IMR-90 (cell line): ENCODE data around the gene BDKRB1. TPM values are rescaled to one million over a fixed set of nuclear protein-coding genes. Genes with fewer than 3 reads are reported as not detected.

ENCODE experiments used
- ATAC-seq: fragments of 200-7000 bp; cut with Tn5 transposase; 2 replicates; pipeline ENCODE4 v1.9.1; 2020; ENCODE audit warnings: low read depth, mild to moderate bottlenecking, moderate library complexity
- BruUV-seq: library from RNA; stranded (reverse); fragments of 400-500 nt; replicated peaks from 2 replicates; lab custom pipeline; 2021; lab: Mats Ljungman, UMichigan
- CTCF ChIA-PET: fragments of 300-600 bp; formaldehyde crosslinking; extraction: SDS; loops from one replicate; lab custom pipeline; 2021; ENCODE audit warnings: antibody characterized with exemption; lab: Yijun Ruan, JAX
- POLR2A ChIA-PET: fragments of 300-600 bp; sonication (Branson Sonifier 250); formaldehyde crosslinking; loops from one replicate; lab custom pipeline; 2022; ENCODE audit warnings: antibody characterized with exemption; ENCODE audit not compliant: unreplicated experiment; lab: Charles Lee
- DNase-seq: peaks from one replicate; pipeline ENCODE4 v3.0.0; 2013
- H2AFZ ChIP-seq: replicated peaks from 2 replicates; pipeline ENCODE3; 2013; ENCODE audit warnings: low read length, mild to moderate bottlenecking; ENCODE audit not compliant: poor library complexity
- H2AK5ac ChIP-seq: 2 replicates; pipeline ENCODE4 v1.6.1; 2013; ENCODE audit warnings: low read depth, low read length, inconsistent platforms
- H2AK9ac ChIP-seq: replicated peaks from 2 replicates; pipeline ENCODE3; 2013; ENCODE audit warnings: mild to moderate bottlenecking, low read depth, low read length, moderate library complexity; ENCODE audit not compliant: poor library complexity
- H2BK120ac ChIP-seq: 2 replicates; pipeline ENCODE4 v1.6.1; 2013; ENCODE audit warnings: low read depth, low read length, inconsistent platforms
- H2BK15ac ChIP-seq: 3 replicates; pipeline ENCODE4 v1.6.1; 2013; ENCODE audit warnings: low read depth, low read length, inconsistent platforms
- H2BK20ac ChIP-seq: 2 replicates; pipeline ENCODE4 v1.6.1; 2013; ENCODE audit warnings: low read depth, mild to moderate bottlenecking, inconsistent platforms, low read length, moderate library complexity
- H2BK5ac ChIP-seq: 2 replicates; pipeline ENCODE4 v1.6.1; 2013; ENCODE audit warnings: mild to moderate bottlenecking, low read depth, low read length, inconsistent platforms; ENCODE audit not compliant: poor library complexity, severe bottlenecking
- H3K14ac ChIP-seq: replicated peaks from 2 replicates; pipeline ENCODE4 v1.6.1; 2013; ENCODE audit warnings: low read depth, low read length, inconsistent platforms
- H3K18ac ChIP-seq: 2 replicates; pipeline ENCODE4 v1.6.1; 2013; ENCODE audit warnings: low read depth, low read length, control low read depth
- H3K23ac ChIP-seq: 2 replicates; pipeline ENCODE4 v1.6.1; 2013; ENCODE audit warnings: low read depth, low read length, inconsistent platforms
- H3K27ac ChIP-seq: 2 replicates; pipeline ENCODE4 v1.5.1; 2013; ENCODE audit warnings: mild to moderate bottlenecking, control low read depth, low read length; ENCODE audit not compliant: insufficient read depth
- H3K27me3 ChIP-seq: 2 replicates; pipeline ENCODE4 v1.6.1; 2013; ENCODE audit warnings: low read length; ENCODE audit not compliant: control insufficient read depth, insufficient read depth
- H3K36me3 ChIP-seq: 2 replicates; pipeline ENCODE4 v1.6.1; 2013; ENCODE audit warnings: low read length, mixed read lengths; ENCODE audit not compliant: control insufficient read depth, insufficient read depth
- H3K4ac ChIP-seq: 2 replicates; pipeline ENCODE4 v1.6.1; 2013; ENCODE audit warnings: low read depth, low read length, inconsistent platforms
- H3K4me1 ChIP-seq: 2 replicates; pipeline ENCODE4 v1.6.1; 2013; ENCODE audit warnings: low read length, mixed read lengths; ENCODE audit not compliant: control insufficient read depth, insufficient read depth
- H3K4me2 ChIP-seq: 2 replicates; pipeline ENCODE4 v1.6.1; 2013; ENCODE audit warnings: low read depth, mild to moderate bottlenecking, control low read depth, low read length, moderate library complexity
- H3K4me3 ChIP-seq: 2 replicates; pipeline ENCODE4 v1.5.1; 2013; ENCODE audit warnings: low read depth, mild to moderate bottlenecking, control low read depth, low read length, moderate library complexity; ENCODE audit not compliant: insufficient read depth
- H3K56ac ChIP-seq: 2 replicates; pipeline ENCODE4 v1.6.1; 2013; ENCODE audit warnings: low read length, inconsistent platforms; ENCODE audit not compliant: insufficient read depth; ENCODE audit errors: extremely low read depth
- H3K79me1 ChIP-seq, 2 experiments: 2 replicates each; pipeline ENCODE4 v1.6.1; 2013; ENCODE audit warnings: low read length in 2 of 2, inconsistent platforms in 1 of 2, low read depth in 1 of 2
- H3K9ac ChIP-seq: 2 replicates; pipeline ENCODE4 v1.6.1; 2013; ENCODE audit warnings: low read depth, low read length, control low read depth
- H3K9me1 ChIP-seq: 2 replicates; pipeline ENCODE4 v1.6.1; 2013; ENCODE audit warnings: low read length, inconsistent platforms; ENCODE audit not compliant: insufficient read depth
- H3K9me3 ChIP-seq: 2 replicates; pipeline ENCODE4 v1.6.1; 2013; ENCODE audit warnings: low read length; ENCODE audit not compliant: control insufficient read depth, insufficient read depth
- H4K20me1 ChIP-seq: 2 replicates; pipeline ENCODE4 v1.6.1; 2013; ENCODE audit warnings: low read length, inconsistent platforms; ENCODE audit not compliant: insufficient read depth
- H4K5ac ChIP-seq: 2 replicates; pipeline ENCODE4 v1.6.1; 2013; ENCODE audit warnings: mild to moderate bottlenecking, low read depth, low read length, control low read depth
- H4K8ac ChIP-seq, 2 experiments: 2 replicates each; pipeline ENCODE4 v1.6.1; 2013; ENCODE audit warnings: low read depth in 2 of 2, low read length in 2 of 2, control low read depth in 1 of 2, inconsistent platforms in 1 of 2
- H4K91ac ChIP-seq: 2 replicates; pipeline ENCODE4 v1.6.1; 2013; ENCODE audit warnings: low read depth, low read length, inconsistent platforms; ENCODE audit not compliant: insufficient read depth
- BHLHE40 ChIP-seq: fragments of 150-350 bp; IDR thresholded peaks from 2 replicates; pipeline ENCODE4 v1.6.1; 2016; ENCODE audit warnings: mild to moderate bottlenecking, low read depth, low read length
- CEBPB ChIP-seq: IDR thresholded peaks from 2 replicates; pipeline ENCODE4 v1.6.1; 2012; ENCODE audit warnings: low read depth, low read length, improper control_type of control experiment
- CHD1 ChIP-seq: IDR thresholded peaks from 2 replicates; pipeline ENCODE4 v1.6.1; 2012; ENCODE audit warnings: low read depth, low read length, improper control_type of control experiment
- FOS ChIP-seq: fragments of 150-350 bp; IDR thresholded peaks from 2 replicates; pipeline ENCODE4 v1.6.1; 2016; ENCODE audit warnings: low read depth, low read length
- MAFK ChIP-seq: IDR thresholded peaks from 2 replicates; pipeline ENCODE4 v1.6.1; 2012; ENCODE audit warnings: low read depth, low read length, improper control_type of control experiment
- MXI1 ChIP-seq: IDR thresholded peaks from 2 replicates; pipeline ENCODE4 v1.6.1; 2012; ENCODE audit warnings: low read depth, mild to moderate bottlenecking, low read length, moderate library complexity, borderline replicate concordance
- NFE2L2 ChIP-seq: fragments of 150-350 bp; IDR thresholded peaks from 2 replicates; pipeline ENCODE4 v1.6.1; 2016; ENCODE audit warnings: low read depth, mild to moderate bottlenecking, low read length
- RAD21 ChIP-seq: IDR thresholded peaks from 2 replicates; pipeline ENCODE4 v1.6.1; 2012; ENCODE audit warnings: low read length, improper control_type of control experiment
- RCOR1 ChIP-seq: IDR thresholded peaks from 2 replicates; pipeline ENCODE4 v1.6.1; 2012; ENCODE audit warnings: mild to moderate bottlenecking, low read length, improper control_type of control experiment; ENCODE audit not compliant: insufficient replicate concordance
- RFX5 ChIP-seq: IDR thresholded peaks from 2 replicates; pipeline ENCODE4 v1.8.0; 2012; ENCODE audit warnings: low read depth, mild to moderate bottlenecking, low read length, moderate library complexity
- SMC3 ChIP-seq: fragments of 150-350 bp; IDR thresholded peaks from 2 replicates; pipeline ENCODE4 v1.6.1; 2016; ENCODE audit warnings: low read depth, mild to moderate bottlenecking, antibody characterized with exemption, low read length, moderate library complexity
- WGBS, 2 experiments: methylation state at CpG; one replicate each; pipeline versions ENCODE4 v1.1.5 to v1.1.7; 2013; ENCODE audit warnings: missing lambda C conversion rate in 2 of 2; ENCODE audit not compliant: insufficient read length in 1 of 2; ENCODE audit errors: extremely low coverage in 2 of 2; 5-methylcytosine and 5-hydroxymethylcytosine counted together
- dilution Hi-C: fragments of 300-500 bp; cut with HindIII; formaldehyde crosslinking; loops from one replicate; pipeline ENCODE4 v1.14.3; 2018; ENCODE audit warnings: low sequenced_read_pairs; ENCODE audit not compliant: unreplicated experiment
- in situ Hi-C: fragments of 300-500 bp; cut with MboI; formaldehyde crosslinking; loops from 3 replicates; pipeline ENCODE4 v1.14.3; 2019; ENCODE audit warnings: low sequenced_read_pairs, inconsistent platforms, mixed read lengths
- intact Hi-C: fragments of 100-400 bp; cut with micrococcal nuclease; formaldehyde crosslinking; loops from 2 replicates; pipeline ENCODE4 v1.10.0; 2022
- polyA plus RNA-seq, 3 experiments: library from polyadenylated mRNA; depleted of rRNA; stranded (reverse); fragments of >200 nt; gene quantifications; 2 replicates each; pipeline ENCODE4 v1.2.3, GENCODE V29; 2012; ENCODE audit warnings: low replicate concordance in 1 of 3
- total RNA-seq: library from RNA; depleted of rRNA; stranded (reverse); fragments of >200 nt; gene quantifications from 2 replicates; pipeline ENCODE4 v1.2.3, GENCODE V29; 2012
- TF ChIP-seq, protein P1 (sequence below): fragments of 150-350 bp; IDR thresholded peaks from 2 replicates; pipeline ENCODE4 v1.6.1; 2017; ENCODE audit warnings: mild to moderate bottlenecking, antibody characterized with exemption, low read length, low read depth

BDKRB1 gene
- total and polyA plus RNA-seq, 2 of the 4 experiments (the other 2 are of a cell fraction): 56.5 to 130 TPM

DNA sequence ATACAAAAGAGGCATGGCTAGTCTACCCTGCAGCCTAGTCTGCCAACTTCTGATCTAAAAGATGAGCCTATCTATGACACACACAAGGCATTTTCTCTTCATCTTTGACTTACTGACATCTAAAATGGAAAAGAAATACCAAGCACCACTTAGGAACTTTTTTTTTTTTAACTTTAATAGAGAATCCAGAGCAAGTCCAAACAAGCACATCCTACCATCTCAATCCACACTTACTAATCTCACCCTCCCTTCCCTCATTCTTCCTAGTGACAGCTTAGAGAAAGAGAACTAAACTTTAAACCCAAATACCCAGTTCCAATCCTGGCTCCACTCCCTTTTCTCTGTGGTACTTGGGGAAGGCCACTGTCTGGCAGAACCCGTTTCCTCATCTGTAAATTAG, 31.8 kb downstream of the BDKRB1 start:
- Histone ChIP-seq H2BK15ac (no peak overlapping the region), H3K9ac (no peak overlapping the region), H2AK9ac (no peak overlapping the region), H2BK5ac (no peak overlapping the region), H3K4me2 (no peak overlapping the region), H4K5ac (no peak overlapping the region), H3K79me1 (peaks cover 0 to 3% of the 10 kb centered on the region in 2 experiments; a peak in 1 of 4 replicates), H3K4ac (no peak overlapping the region), H2AK5ac (no peak overlapping the region), H4K20me1 (no peaks in the 10 kb centered on the region), H2BK120ac (no peak overlapping the region), H3K9me1 (0 out of 2 replicates have a peak, but pooled peaks cover 2% of the 10 kb centered on the region), H3K27me3 (no peaks in the 10 kb centered on the region), H2AFZ (no peak overlapping the region), H3K14ac (no peak overlapping the region), H4K8ac (no peak overlapping the region), H3K23ac (no peak overlapping the region), H3K56ac (no peak overlapping the region), H3K18ac (no peak overlapping the region), H3K36me3 (peaks cover 16% of the 10 kb centered on the region), H2BK20ac (no peak overlapping the region), H3K27ac (no peak overlapping the region), H3K9me3 (no peaks in the 10 kb centered on the region), H3K4me1 (peaks cover 3% of the 10 kb centered on the region), H4K91ac (no peak overlapping the region), H3K4me3 (no peak overlapping the region)
- TF ChIP-seq MXI1 (no peak), RAD21 (no peak), SMC3 (no peak), NFE2L2 (no peak), MAFK (no peak), FOS (no peak), BHLHE40 (no peak), RFX5 (no peak), CHD1 (no peak), RCOR1 (no peak), CEBPB (no peak)
- TF ChIP-seq, protein P1, sequence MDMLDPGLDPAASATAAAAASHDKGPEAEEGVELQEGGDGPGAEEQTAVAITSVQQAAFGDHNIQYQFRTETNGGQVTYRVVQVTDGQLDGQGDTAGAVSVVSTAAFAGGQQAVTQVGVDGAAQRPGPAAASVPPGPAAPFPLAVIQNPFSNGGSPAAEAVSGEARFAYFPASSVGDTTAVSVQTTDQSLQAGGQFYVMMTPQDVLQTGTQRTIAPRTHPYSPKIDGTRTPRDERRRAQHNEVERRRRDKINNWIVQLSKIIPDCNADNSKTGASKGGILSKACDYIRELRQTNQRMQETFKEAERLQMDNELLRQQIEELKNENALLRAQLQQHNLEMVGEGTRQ: no peak
- dilution Hi-C loops: no loop called here
- no TSS peak for BruUV-seq
- POLR2A ChIA-PET: no interaction called here
- DNase-seq: no peak
- WGBS, 2 experiments: no CpG with 5 or more reads among the region's 1 CpG
- CTCF ChIA-PET: no interaction called here
- in situ Hi-C loops: no loop called here
- intact Hi-C loops: loop anchor here (10.0 kb wide), 1 partner anchor 217 kb away; the partner anchor contains the start of gene PAPOLA
- no peak for ATAC-seq
